Muscle layer of colon (tissue), 2 donors: ENCODE results near the gene SLC25A26.

Experiments used
- H3K27ac ChIP-seq: one replicate; pipeline ENCODE4 v1.7.0; 2013; ENCODE audit warnings: low read depth, mild to moderate bottlenecking, low read length, moderate library complexity
- H3K27me3 ChIP-seq, 2 donors: one replicate each; pipeline ENCODE4 v1.7.0; 2013; ENCODE audit warnings: low read length in 2 of 2, mild to moderate bottlenecking in 2 of 2; ENCODE audit not compliant: insufficient read depth in 2 of 2, control insufficient read depth in 1 of 2
- H3K36me3 ChIP-seq: one replicate; pipeline ENCODE4 v1.7.0; 2013; ENCODE audit warnings: mild to moderate bottlenecking, low read length; ENCODE audit not compliant: insufficient read depth
- H3K4me1 ChIP-seq: one replicate; pipeline ENCODE4 v1.7.0; 2013; ENCODE audit warnings: mild to moderate bottlenecking, low read length; ENCODE audit not compliant: insufficient read depth
- H3K4me3 ChIP-seq, 2 donors: one replicate each; pipeline ENCODE4 v1.7.0; 2013; ENCODE audit warnings: low read length in 2 of 2, low read depth in 1 of 2, mild to moderate bottlenecking in 1 of 2, moderate library complexity in 1 of 2
- H3K9ac ChIP-seq: one replicate; pipeline ENCODE4 v1.7.0; 2013; ENCODE audit warnings: low read length
- H3K9me3 ChIP-seq: one replicate; pipeline ENCODE4 v1.7.0; 2013; ENCODE audit warnings: mild to moderate bottlenecking, low read length
- donor health status: abdominal sarcoma.
- donor health status: Adenocarcinoma of cecum.

SLC25A26 gene

GRCh38 chr3:66220602-66221377, at the start of gene SLC25A26:
Gene SLC25A26, plus strand, starts transcription at chr3:66221001. Its CDS starts 94 bp downstream, at chr3:66221095.
- H3K4me1 ChIP-seq = peaks cover 6% of the 10 kb centered on the region
- no peaks in the 10 kb centered on the region for H3K27me3 ChIP-seq
- H3K9ac ChIP-seq = no peak within 1 kb of the TSS
- no peaks in the 10 kb centered on the region for H3K9me3 ChIP-seq
- peak within 1 kb of the TSS; percentile 45 to 87 for H3K4me3 ChIP-seq
- H3K27ac ChIP-seq = peak within 1 kb of the TSS; percentile 43
- no peaks in the 10 kb centered on the region for H3K36me3 ChIP-seq

- Histone ChIP-seq H3K4me3 (no peak overlapping the region), H3K9me3 (no peaks in the 10 kb centered on the region), H3K9ac (no peak overlapping the region), H3K36me3 (no peaks in the 10 kb centered on the region), H3K27me3 (no peaks in the 10 kb centered on the region), H3K4me1 (no peaks in the 10 kb centered on the region), H3K27ac (no peak overlapping the region)
Measured at GRCh38 chr3:66172394-66172793, 48.4 kb upstream of the SLC25A26 start.

- H3K4me3 ChIP-seq = no peak overlapping the region
- no peaks in the 10 kb centered on the region for H3K4me1 ChIP-seq
- no peaks in the 10 kb centered on the region for H3K27me3 ChIP-seq
- H3K27ac ChIP-seq = no peak overlapping the region
- no peak overlapping the region for H3K9ac ChIP-seq
- H3K36me3 ChIP-seq = no peaks in the 10 kb centered on the region
- H3K9me3 ChIP-seq = no peaks in the 10 kb centered on the region
Measured at GRCh38 chr3:66177026-66177425, 43.8 kb upstream of the SLC25A26 start.

GRCh38 chr3:66178206-66178605, 42.6 kb upstream of the SLC25A26 start:
- Histone ChIP-seq H3K9me3 (no peaks in the 10 kb centered on the region), H3K27me3 (no peaks in the 10 kb centered on the region), H3K4me1 (no peaks in the 10 kb centered on the region), H3K36me3 (no peaks in the 10 kb centered on the region), H3K4me3 (no peak overlapping the region), H3K9ac (no peak overlapping the region), H3K27ac (no peak overlapping the region)

GRCh38 chr3:66179793-66180192, 41.0 kb upstream of the SLC25A26 start:
- Histone ChIP-seq H3K9me3 (no peaks in the 10 kb centered on the region), H3K4me1 (no peaks in the 10 kb centered on the region), H3K9ac (no peak overlapping the region), H3K4me3 (no peak overlapping the region), H3K27ac (no peak overlapping the region), H3K36me3 (no peaks in the 10 kb centered on the region), H3K27me3 (no peaks in the 10 kb centered on the region)

- Histone ChIP-seq H3K4me3 (no peak overlapping the region), H3K9me3 (no peaks in the 10 kb centered on the region), H3K27ac (no peak overlapping the region)
Measured at GRCh38 chr3:66181764-66182163, 39.0 kb upstream of the SLC25A26 start.

GRCh38 chr3:66182246-66182645, 38.6 kb upstream of the SLC25A26 start:
- Histone ChIP-seq H3K27ac (no peak overlapping the region), H3K27me3 (no peaks in the 10 kb centered on the region), H3K36me3 (no peaks in the 10 kb centered on the region), H3K4me1 (no peaks in the 10 kb centered on the region), H3K9me3 (no peaks in the 10 kb centered on the region), H3K9ac (no peak overlapping the region), H3K4me3 (no peak overlapping the region)

More at GRCh38 chr3:66181764-66182163, 39.0 kb upstream of the SLC25A26 start:
- H3K27me3 ChIP-seq = no peaks in the 10 kb centered on the region
- H3K36me3 ChIP-seq = no peaks in the 10 kb centered on the region
- no peaks in the 10 kb centered on the region for H3K4me1 ChIP-seq
- H3K9ac ChIP-seq = no peak overlapping the region

GRCh38 chr3:66186545-66186944, 34.3 kb upstream of the SLC25A26 start:
- Histone ChIP-seq H3K9me3 (no peaks in the 10 kb centered on the region), H3K4me1 (no peaks in the 10 kb centered on the region), H3K27me3 (no peaks in the 10 kb centered on the region), H3K36me3 (no peaks in the 10 kb centered on the region), H3K27ac (no peak overlapping the region), H3K4me3 (no peak overlapping the region), H3K9ac (no peak overlapping the region)

- Histone ChIP-seq H3K27ac (no peak overlapping the region), H3K27me3 (no peaks in the 10 kb centered on the region), H3K4me3 (peak overlapping the region in 1 of 2 donors; percentile 42), H3K4me1 (no peaks in the 10 kb centered on the region), H3K9ac (no peak overlapping the region), H3K9me3 (no peaks in the 10 kb centered on the region), H3K36me3 (no peaks in the 10 kb centered on the region)
Measured at GRCh38 chr3:66195347-66195783, 25.4 kb upstream of the SLC25A26 start.

GRCh38 chr3:66196633-66197032, 24.2 kb upstream of the SLC25A26 start:
- H3K36me3 ChIP-seq = no peaks in the 10 kb centered on the region
- H3K9me3 ChIP-seq = no peaks in the 10 kb centered on the region
- no peak overlapping the region for H3K9ac ChIP-seq
- no peak overlapping the region for H3K27ac ChIP-seq
- H3K4me3 ChIP-seq = no peak overlapping the region
- H3K27me3 ChIP-seq = no peaks in the 10 kb centered on the region
- H3K4me1 ChIP-seq = no peaks in the 10 kb centered on the region

GRCh38 chr3:66198437-66199088, 22.2 kb upstream of the SLC25A26 start:
- no peak overlapping the region for H3K27ac ChIP-seq
- no peaks in the 10 kb centered on the region for H3K9me3 ChIP-seq
- H3K9ac ChIP-seq = no peak overlapping the region
- no peaks in the 10 kb centered on the region for H3K27me3 ChIP-seq
- H3K36me3 ChIP-seq = no peaks in the 10 kb centered on the region
- no peak overlapping the region for H3K4me3 ChIP-seq
- H3K4me1 ChIP-seq = no peaks in the 10 kb centered on the region
